ENCODE measurements around the gene FAM221B.

Gene FAM221B

GRCh38 chr9:35820076-35820475 is 8.5 kb downstream of the FAM221B start:
- no peak for ATAC-seq
- DNase-seq: no peak

DNA sequence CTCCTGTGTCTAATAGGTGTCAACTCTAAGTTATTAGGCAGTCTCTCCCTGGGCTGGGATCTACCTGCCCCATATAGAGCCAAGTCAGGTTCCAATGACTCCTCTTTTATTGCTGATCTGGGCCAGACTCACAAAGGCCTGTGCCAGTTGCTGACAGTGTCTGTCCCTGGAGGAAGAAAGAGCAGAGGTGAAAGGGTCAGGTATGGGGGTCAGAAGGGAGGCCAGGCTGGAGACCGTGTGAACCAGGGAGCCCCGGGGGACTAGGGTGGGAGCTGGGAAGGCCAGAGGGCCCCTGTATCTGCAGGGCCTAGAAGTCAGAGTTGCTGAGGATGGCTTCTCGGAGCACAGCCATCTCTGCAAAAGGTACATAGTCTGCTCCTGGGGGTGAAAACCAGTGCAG is 10.2 kb downstream of the FAM221B start:
- no peak for DNase-seq
- ATAC-seq: no peak

DNA sequence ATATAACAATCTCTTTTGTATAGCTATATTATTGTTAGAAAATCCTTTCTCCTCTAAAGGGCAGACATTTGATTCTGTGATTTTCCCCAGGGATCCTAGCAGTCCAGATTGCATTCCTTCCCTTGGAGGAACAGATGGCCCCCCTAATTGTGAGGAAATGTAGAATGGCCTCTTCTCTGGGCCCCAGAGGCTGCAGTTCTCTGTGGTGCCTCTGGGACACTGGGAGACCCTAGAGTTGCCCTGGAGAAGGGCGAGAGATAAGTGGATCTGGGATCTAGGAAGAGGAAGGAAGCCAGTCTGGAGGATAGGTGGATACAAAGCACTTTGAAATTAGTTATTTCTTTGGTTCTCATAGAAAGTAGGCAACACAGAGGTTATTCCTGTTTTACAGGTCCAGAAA is 11.8 kb downstream of the FAM221B start:
- DNase-seq (no peak), ATAC-seq (no peak)

- DNase-seq (peak; percentile 97), ATAC-seq (peak; percentile 87)
Observed at GRCh38 chr9:35814841-35815543, 13.5 kb downstream of the FAM221B start, which contains the start of gene HINT2. HINT2 (minus strand) TSS chr9:35815042; CDS start chr9:35814979, 63 bp downstream.

- ATAC-seq: peak; percentile 10
- peak; percentile 57 for DNase-seq
Observed at GRCh38 chr9:35814106-35814840, 14.3 kb downstream of the FAM221B start.

- ATAC-seq: no peak
- no peak for DNase-seq
Observed at GRCh38 chr9:35813434-35814105, 15.0 kb downstream of the FAM221B start.

GRCh38 chr9:35812025-35812602 is 16.4 kb downstream of the FAM221B start, which contains the start of gene SPAG8:
SPAG8 (minus strand) TSS chr9:35812262; CDS start chr9:35812147, 115 bp downstream.
- DNase-seq (peak; percentile 93), ATAC-seq (peak; percentile 79)

DNA sequence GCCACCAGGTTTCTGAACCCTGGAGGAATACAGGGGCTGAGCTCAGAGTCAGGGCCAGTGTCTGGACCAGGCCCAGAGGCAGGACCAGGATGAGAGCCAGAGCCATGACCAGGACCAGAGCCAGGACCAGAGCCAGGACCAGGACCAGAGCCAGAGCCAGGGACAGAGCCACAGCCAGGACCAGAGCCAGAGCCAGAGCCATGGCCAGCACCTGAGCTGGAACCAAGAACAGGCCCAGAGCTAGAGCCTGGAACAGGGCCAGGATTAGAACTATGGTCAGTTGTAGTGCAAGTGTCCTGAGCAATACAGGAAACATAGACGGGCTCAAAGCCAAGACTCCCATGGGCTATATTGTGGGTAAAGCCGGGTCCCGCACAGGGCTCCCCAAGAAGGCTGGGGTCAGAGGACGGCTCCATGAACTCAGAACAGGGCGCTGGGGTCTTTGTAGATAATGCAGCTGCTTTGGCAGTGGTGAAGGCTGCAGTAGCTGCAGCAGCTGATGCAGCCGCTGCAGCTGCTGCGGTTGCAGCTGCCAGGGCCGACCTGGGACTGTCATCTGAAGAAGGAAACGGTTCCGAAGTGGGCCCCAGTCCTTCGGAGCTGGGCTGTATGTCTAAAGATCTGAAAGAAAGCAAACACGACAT is 17.0 kb downstream of the FAM221B start:
- DNase-seq (no peak), ATAC-seq (no peak)

GRCh38 chr9:35810122-35810521 is 18.4 kb downstream of the FAM221B start:
- ATAC-seq: no peak
- DNase-seq: no peak

DNA sequence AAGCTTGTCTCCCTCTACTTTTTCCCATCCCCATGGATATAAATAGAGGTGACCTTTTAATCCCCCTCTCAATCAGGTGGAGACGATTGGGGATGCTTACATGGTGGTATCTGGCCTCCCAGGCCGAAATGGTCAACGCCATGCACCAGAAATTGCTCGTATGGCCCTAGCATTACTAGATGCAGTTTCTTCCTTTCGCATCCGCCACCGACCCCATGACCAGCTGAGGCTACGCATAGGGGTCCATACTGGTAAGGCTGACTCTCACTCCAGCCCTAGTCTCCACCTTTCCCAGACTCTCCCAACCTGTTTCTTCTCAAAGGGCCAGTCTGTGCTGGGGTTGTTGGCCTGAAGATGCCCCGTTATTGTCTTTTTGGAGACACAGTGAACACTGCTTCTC is 20.1 kb downstream of the FAM221B start:
- ATAC-seq: no peak
- DNase-seq: no peak

- ATAC-seq (no peak), DNase-seq (no peak)
Observed at GRCh38 chr9:35806101-35806500, 22.4 kb downstream of the FAM221B start.

- DNase-seq (no peak), ATAC-seq (no peak)
Observed at GRCh38 chr9:35801328-35802128, 27.0 kb downstream of the FAM221B start.

DNA sequence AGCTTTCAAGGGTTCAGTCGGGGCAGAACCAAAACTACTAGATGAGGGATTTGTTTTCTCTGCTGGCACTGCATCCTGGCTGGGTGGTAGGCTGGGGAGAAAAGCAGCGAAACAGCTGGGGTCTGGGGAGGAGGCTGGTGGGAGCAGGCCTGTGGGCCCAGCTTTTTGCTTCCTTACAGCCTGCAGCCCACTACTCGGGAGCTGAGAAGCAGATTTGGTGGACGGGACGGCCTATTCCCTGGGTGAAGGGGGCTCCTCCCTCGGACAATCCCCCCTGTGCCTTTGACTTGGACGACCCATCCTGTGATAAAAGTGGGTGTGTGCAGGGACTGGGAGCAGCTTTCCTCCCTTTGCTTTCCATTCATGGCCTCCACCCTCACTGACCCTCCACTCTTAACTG is 28.0 kb downstream of the FAM221B start:
- ATAC-seq (no peak), DNase-seq (no peak)

DNA sequence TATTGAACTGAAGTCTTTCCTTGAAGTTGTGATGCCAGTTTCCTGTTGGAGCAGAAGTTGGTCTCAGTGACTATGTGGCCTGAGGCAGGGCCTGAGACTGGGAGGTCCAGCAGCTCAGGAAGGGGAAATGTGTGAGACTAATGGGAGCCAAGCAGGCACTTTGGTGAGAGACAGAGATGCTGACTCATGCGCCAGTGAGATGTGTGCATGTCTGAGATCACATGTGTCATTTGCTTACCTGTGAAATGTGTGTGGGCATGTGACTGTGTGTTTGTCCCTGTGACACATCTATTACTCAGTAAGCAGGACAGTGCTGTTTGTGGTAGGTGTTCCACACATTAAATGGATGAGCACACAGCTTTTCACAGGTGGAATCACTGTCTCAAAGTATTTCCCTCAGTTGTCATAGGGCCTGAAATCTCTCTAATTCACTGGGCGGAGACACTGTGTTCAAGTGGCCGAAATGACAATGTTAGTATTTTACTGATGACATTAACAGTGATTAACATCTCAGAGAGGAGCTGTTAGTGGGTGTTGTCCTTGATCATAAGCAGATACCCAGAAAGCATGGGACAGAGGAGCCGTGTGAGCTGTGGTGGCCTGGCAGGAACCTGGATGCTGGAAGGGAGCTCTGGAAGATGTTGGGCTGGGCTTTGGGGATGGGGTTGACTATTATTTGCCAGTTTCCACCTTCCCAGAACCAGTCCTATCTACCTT is 29.7 kb downstream of the FAM221B start:
- ATAC-seq: peak; percentile 95
- no peak for DNase-seq

- ATAC-seq: no peak
- DNase-seq: no peak
Observed at GRCh38 chr9:35797311-35798109, 31.0 kb downstream of the FAM221B start.

DNA sequence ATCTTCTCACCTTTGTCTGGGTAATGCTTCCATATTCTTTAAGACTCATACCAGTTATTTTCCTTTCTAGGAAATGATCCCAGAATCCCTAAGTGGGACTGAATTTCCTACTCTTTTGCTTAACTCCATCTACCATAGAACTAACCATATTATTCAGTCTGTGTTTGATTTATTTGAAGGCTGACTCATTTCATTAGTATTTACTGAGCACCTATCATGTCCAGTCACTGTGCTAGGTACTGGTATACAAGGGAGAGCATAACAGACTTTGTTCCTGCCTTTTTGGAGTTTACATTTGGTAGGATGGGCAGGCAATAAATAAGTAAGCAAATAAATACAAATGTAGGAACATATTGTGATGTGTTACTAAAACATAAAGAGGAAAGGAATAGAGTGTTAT is 32.8 kb downstream of the FAM221B start:
- DNase-seq (no peak), ATAC-seq (no peak)

- no peak for DNase-seq
- no peak for ATAC-seq
Observed at GRCh38 chr9:35793461-35793860, 35.1 kb downstream of the FAM221B start.

DNA sequence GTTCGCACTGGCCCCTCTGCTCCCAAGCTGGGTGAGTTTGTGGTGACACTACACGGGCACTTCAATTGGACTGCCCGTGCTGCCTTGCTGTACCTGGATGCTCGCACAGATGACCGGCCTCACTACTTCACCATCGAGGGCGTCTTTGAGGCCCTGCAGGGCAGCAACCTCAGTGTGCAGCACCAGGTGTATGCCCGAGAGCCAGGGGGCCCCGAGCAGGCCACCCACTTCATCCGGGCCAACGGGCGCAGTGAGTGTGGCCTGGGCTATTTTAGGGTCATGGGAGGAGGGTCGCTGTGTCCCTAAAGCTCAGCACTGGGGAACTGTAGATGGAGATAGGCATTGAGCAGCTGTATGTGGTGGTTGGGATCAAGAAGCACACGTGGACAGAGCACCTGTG is 35.7 kb downstream of the FAM221B start:
- ATAC-seq: no peak
- DNase-seq: no peak

DNA sequence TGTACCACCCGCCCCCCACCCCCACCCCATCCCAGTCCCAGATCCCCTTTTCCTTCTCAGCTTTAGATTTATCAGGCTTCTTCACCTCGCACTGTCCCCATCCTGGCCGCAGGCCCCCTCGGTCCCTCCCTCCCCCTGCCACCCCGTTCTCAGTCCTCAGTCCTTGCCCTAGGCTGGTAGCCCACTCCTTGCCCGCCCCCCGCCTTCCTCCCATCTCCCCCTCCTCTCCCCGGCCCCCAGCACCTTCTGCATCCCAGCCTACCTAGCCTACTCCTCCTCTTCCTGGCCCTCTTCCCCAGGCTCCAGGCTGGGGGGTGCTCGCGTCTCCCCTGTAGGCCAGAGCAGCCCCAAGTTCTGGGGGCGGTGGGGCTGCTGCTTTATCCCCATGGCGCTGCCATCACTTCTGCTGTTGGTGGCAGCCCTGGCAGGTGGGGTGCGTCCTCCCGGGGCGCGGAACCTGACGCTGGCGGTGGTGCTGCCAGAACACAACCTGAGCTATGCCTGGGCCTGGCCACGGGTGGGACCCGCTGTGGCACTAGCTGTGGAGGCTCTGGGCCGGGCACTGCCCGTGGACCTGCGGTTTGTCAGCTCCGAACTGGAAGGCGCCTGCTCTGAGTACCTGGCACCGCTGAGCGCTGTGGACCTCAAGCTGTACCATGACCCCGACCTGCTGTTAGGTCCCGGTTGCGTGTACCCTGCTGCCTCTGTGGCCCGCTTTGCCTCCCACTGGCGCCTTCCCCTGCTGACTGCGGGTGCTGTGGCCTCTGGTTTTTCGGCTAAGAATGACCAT is 36.3 kb downstream of the FAM221B start:
- DNase-seq (no peak), ATAC-seq (no peak)
